Kidney (tissue), 14 donors: Measurements from ENCODE around the gene PFDN1. TPM values are rescaled to one million over a fixed set of nuclear protein-coding genes. Genes with fewer than 3 reads are reported as not detected.

Source experiments
- DNase-seq, 5 donors: peaks; one replicate each; pipeline ENCODE4 v3.0.0-alpha.2; 2013 to 2020
- FAIRE-seq: peaks from 2 replicates; lab custom pipeline; 2012; peaks lifted over from hg19 to GRCh38; lab: Jason Lieb, UNC
- H3K27ac ChIP-seq, 2 donors: one replicate each; pipeline ENCODE4 v1.7.0; 2013; ENCODE audit warnings: low read depth in 2 of 2, low read length in 2 of 2, inconsistent platforms in 1 of 2
- H3K27me3 ChIP-seq: one replicate; pipeline ENCODE4 v1.7.1; 2013; ENCODE audit warnings: low read length, inconsistent platforms; ENCODE audit not compliant: control insufficient read depth, insufficient read depth
- H3K36me3 ChIP-seq, 3 donors: one replicate each; pipeline versions ENCODE4 v1.7.0 to v1.7.1; 2013; ENCODE audit warnings: low read length in 3 of 3, control low read depth in 1 of 3, inconsistent platforms in 1 of 3; ENCODE audit not compliant: insufficient read depth in 3 of 3, control insufficient read depth in 2 of 3
- H3K4me1 ChIP-seq, 3 donors: one replicate each; pipeline versions ENCODE4 v1.7.0 to v1.7.1; 2013; ENCODE audit warnings: low read length in 3 of 3, inconsistent platforms in 1 of 3, low read depth in 1 of 3; ENCODE audit not compliant: control insufficient read depth in 2 of 3, insufficient read depth in 2 of 3
- H3K4me3 ChIP-seq, 3 donors: one replicate each; pipeline versions ENCODE4 v1.7.0 to v1.8.1; 2013; ENCODE audit warnings: low read length in 3 of 3, control low read depth in 1 of 3, inconsistent platforms in 1 of 3
- H3K9ac ChIP-seq, 3 donors: one replicate each; pipeline versions ENCODE4 v1.7.0 to v1.7.1; 2013; ENCODE audit warnings: low read length in 3 of 3, control low read depth in 1 of 3, inconsistent platforms in 1 of 3
- H3K9me3 ChIP-seq, 3 donors: one replicate each; pipeline versions ENCODE4 v1.7.0 to v1.7.1; 2013; ENCODE audit warnings: low read length in 3 of 3, control low read depth in 1 of 3, inconsistent platforms in 1 of 3; ENCODE audit not compliant: control insufficient read depth in 2 of 3, insufficient read depth in 1 of 3
- intact Hi-C: fragments of 100-400 bp; cut with DNase I; formaldehyde crosslinking; loops from one replicate; pipeline ENCODE4 v1.11.1; 2022
- polyA plus RNA-seq: library from polyadenylated mRNA; stranded (reverse); fragments of 350-450 nt; fragmentation: Illumina TruSeq; extraction: RNeasy Lipid Tissue Mini Kit (QIAGEN cat#74804); gene quantifications from one replicate; pipeline ENCODE4 v1.2.3, GENCODE V29; 2014; ENCODE audit warnings: low read depth, low replicate concordance; ENCODE audit not compliant: insufficient read depth
- total RNA-seq: library from RNA; stranded (reverse); fragmentation: NEBNext Ultra II Directional; extraction: Animal tissue kit (Norgen Biotek cat#: 25700); gene quantifications from one replicate; pipeline ENCODE4 v1.2.1, GENCODE V29; 2021
- TF ChIP-seq, protein P1 (sequence below): IDR thresholded peaks from 3 replicates; pipeline ENCODE4 v1.5.1; 2012; ENCODE audit warnings: mild to moderate bottlenecking, moderate library complexity, borderline replicate concordance; ENCODE audit not compliant: insufficient read depth; ENCODE audit errors: extremely low read depth
- donor health status: control.
- donor health status: control.
- donor health status: control.
- donor health status: control.
- donor health status: control.
- donor health status: DM: yes; HTN: yes; CAD: no.
- donor health status: Normal renal cell carcinoma (clear cell type).

Gene PFDN1
- total and polyA plus RNA-seq, 2 donors from 2014 or later, result 48.9 to 85.8 TPM

DNA sequence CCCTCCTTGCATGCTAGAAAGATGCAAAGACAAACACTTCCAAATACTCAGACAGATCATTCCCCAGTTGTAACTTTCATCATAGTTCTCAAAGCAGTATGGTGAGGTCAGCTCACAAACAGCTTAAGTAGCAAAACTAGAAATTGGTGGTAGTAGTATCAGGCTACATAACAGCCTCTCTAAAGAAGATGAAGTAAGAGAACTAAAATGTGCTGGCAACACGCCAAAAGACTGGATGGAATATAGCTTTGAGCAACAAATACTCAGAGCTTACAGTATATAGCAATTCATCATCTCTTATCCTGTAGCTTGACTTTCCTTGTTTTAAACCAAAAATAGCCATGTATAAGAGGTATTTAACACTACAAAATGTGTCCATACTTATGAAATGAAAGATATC is 7.5 kb downstream of the PFDN1 start:
- Histone ChIP-seq H3K4me1 (peaks cover 0 to 17% (median 5%) of the 10 kb centered on the region in 3 donors), H3K27ac (no peak overlapping the region), H3K27me3 (no peaks in the 10 kb centered on the region), H3K9ac (no peak overlapping the region), H3K4me3 (no peak overlapping the region), H3K36me3 (no peaks in the 10 kb centered on the region), H3K9me3 (no peaks in the 10 kb centered on the region)
- intact Hi-C loops, result no loop called here
- TF ChIP-seq, protein P1, sequence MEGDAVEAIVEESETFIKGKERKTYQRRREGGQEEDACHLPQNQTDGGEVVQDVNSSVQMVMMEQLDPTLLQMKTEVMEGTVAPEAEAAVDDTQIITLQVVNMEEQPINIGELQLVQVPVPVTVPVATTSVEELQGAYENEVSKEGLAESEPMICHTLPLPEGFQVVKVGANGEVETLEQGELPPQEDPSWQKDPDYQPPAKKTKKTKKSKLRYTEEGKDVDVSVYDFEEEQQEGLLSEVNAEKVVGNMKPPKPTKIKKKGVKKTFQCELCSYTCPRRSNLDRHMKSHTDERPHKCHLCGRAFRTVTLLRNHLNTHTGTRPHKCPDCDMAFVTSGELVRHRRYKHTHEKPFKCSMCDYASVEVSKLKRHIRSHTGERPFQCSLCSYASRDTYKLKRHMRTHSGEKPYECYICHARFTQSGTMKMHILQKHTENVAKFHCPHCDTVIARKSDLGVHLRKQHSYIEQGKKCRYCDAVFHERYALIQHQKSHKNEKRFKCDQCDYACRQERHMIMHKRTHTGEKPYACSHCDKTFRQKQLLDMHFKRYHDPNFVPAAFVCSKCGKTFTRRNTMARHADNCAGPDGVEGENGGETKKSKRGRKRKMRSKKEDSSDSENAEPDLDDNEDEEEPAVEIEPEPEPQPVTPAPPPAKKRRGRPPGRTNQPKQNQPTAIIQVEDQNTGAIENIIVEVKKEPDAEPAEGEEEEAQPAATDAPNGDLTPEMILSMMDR, result no peak
- DNase-seq (peak in 3 of 5 donors; percentile 20 to 82 (median 55)), FAIRE-seq (no peak)

DNA sequence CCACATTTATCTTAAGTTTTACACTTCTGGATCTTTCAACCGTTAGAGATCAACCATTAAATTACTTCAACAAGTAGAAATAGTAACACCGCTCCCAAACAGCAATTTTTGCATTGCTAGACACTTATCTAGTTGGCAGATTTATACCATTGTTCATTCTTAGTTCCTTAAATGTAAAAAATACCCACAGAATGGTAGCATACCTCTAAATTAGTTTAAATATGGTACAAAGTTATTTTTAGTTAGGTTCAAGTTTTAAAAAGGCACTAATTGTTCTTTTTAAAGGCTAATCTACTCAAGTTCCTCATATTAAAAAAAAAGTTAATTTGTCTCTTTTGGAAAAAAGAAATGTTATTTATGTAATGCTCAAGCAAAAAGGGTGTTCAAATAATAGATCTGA is 8.1 kb downstream of the PFDN1 start:
- H3K27ac ChIP-seq, result no peak overlapping the region
- FAIRE-seq (no peak), DNase-seq (no peak)
- peaks cover 0 to 17% (median 5%) of the 10 kb centered on the region in 3 donors for H3K4me1 ChIP-seq
- no peaks in the 10 kb centered on the region for H3K36me3 ChIP-seq
- H3K9ac ChIP-seq, result no peak overlapping the region
- TF ChIP-seq, protein P1, result no peak
- H3K4me3 ChIP-seq, result no peak overlapping the region
- H3K9me3 ChIP-seq, result no peaks in the 10 kb centered on the region
- no peaks in the 10 kb centered on the region for H3K27me3 ChIP-seq
- intact Hi-C loops, result no loop called here

DNA sequence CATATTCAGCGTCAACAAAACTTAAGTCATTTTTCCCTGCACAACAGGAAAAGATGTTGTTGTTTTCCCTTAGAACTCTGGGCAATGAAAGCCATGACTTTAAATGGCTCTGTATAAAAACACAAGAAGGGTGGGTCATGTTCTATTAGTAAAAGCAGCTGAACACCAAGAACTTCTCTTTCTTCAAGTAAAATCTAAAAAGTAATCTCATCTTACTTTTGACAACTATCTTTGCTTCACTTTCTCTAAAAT is 9.1 kb downstream of the PFDN1 start:
- no peaks in the 10 kb centered on the region for H3K9me3 ChIP-seq
- no peaks in the 10 kb centered on the region for H3K36me3 ChIP-seq
- FAIRE-seq, result no peak
- peaks cover 0 to 17% (median 5%) of the 10 kb centered on the region in 3 donors for H3K4me1 ChIP-seq
- H3K9ac ChIP-seq, result no peak overlapping the region
- TF ChIP-seq, protein P1, result no peak
- no peaks in the 10 kb centered on the region for H3K27me3 ChIP-seq
- no peak overlapping the region for H3K27ac ChIP-seq
- no peak for DNase-seq
- no peak overlapping the region for H3K4me3 ChIP-seq
- intact Hi-C loops, result no loop called here
